HG02970 (cell line): Measurements from ENCODE around the gene TSPAN5.
"Not testable (repeated sequence)": the region's sequence is repeated elsewhere in the genome, so short reads cannot be mapped to it uniquely, and the experiment has no call there.

Experiments
- ATAC-seq: cut with Tn5 transposase; IDR thresholded peaks from one replicate; pipeline ENCODE4 v1.9.1; 2021; ENCODE audit warnings: mild to moderate bottlenecking, moderate library complexity, moderate number of reproducible peaks; ENCODE audit not compliant: unreplicated experiment, low FRiP score

TSPAN5 gene

GRCh38 chr4:98658287-98659105, at the start of gene TSPAN5:
Gene TSPAN5 (minus strand): TSS chr4:98658611.
- ATAC-seq: peak; percentile 78

- no peak for ATAC-seq
Measured at GRCh38 chr4:98706935-98707334, 48.5 kb upstream of the TSPAN5 start.

DNA sequence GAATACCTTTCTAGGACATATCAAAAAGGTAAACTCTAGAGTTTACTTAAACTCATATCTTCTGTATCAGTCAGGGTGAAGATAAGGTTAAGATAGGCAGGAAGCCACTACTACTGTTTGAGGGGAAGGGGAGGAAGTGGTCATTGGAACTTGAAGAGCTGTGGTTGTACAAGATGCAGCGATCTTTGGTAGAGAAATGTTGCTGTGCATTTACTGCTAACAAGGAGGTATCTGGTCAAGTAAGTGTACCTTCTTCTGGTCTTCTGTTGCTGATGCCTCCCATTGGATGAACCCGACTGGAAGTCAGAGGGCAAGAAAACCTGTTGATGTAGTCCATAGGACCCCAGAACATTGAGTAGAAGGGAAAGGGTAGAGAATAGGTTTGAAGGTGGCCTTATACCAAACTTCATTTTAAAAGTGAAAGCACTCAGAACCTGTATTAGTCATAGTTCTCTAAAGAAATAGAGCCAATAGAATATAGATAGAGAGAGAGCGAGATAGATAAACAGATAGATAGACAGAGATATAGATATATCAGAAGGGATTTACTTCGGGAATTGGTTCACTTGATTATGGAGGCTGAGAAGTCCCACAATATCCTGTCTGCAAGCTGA, 47.9 kb upstream of the TSPAN5 start:
- no peak for ATAC-seq

GRCh38 chr4:98705586-98705985, 47.2 kb upstream of the TSPAN5 start:
- not testable (repeated sequence) for ATAC-seq

DNA sequence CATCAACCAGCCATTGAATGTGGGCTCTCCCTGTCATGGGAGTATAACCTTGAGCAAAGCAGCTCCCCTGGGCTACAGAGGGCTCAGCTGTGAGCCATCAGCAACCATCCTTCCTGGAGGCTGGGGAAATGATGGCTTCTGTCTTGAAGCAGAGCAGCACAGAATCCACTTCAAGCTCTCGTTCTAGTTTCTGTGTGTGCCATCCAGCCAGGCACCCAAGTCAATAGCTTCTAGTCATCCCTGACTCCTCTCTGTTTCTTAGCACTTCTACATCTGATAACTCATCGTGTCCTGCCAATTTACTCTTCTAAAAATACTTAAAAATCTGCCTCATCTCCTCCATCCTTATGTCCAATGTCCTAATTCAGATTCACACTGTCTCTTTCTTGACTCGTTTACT, 42.2 kb upstream of the TSPAN5 start:
- ATAC-seq: no peak

GRCh38 chr4:98694076-98694475, 35.7 kb upstream of the TSPAN5 start:
- no peak for ATAC-seq

DNA sequence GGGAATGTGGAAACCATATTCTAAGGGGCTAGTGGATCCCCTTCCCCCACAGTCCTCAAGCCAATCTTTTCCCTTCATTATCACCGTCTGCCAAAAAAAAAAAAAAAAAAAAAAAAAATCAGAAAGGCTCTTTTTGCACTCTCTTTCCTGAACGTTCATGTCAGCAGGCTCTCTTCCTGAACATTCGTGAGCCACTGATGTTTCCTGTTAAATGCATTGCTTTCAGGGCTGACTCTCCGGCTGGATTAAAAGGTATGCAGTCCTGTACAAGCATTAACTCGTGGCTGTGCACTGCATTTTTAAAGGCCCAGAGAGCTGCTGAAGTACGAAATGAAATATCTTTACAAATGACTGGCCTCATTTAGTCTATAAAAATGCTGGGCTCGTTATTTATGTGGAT, 34.0 kb upstream of the TSPAN5 start:
- no peak for ATAC-seq

DNA sequence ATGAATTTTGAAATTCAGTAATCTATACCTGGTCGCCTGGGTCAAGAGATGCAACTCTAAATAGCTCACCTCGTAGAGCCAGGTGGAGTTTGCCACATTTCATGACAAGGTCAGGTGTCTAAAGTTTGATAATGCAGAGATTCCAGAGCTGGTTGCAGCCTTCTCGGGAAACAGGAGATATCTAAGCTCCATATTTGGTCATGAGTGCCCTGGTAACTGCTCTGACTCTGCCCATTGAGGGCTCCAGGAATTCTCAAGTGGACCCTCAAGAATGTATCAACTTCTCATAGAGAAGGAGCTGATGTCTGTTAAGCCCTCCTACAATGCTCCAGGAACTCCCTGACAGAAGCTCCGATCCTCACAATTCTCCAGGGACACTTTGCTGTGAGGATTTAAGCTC, 33.2 kb upstream of the TSPAN5 start:
- ATAC-seq: no peak

DNA sequence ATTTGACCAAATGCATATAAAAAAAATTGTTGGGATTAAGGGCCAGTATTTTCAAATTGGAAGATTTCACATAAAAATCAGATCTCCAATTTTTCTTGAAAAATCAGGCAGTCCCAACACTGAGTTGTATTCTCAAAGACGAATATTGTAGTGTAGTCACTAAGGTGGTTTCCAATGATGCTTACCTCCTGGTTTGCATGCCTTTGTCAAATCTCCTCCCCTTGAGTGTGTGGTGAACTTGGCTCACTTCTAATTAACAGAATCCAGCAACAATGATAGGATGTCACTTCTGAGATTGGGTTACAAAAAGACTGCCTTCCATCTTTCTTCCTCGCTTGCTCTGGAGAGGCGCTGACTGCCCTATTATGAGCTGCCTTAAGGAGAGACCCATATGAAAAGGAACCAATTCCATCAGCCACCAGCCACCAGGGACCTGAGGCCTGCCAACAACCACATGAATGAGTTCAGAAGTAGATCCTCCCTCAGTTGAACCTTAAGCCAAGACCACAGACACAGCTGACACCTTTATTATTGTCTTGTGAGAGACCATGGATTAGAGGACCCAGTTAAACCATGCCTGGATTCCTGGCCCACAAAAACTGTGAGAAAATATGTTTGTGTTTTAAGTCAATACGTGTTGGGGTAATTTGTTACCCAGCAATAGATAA, 31.2 kb upstream of the TSPAN5 start:
- ATAC-seq: no peak

GRCh38 chr4:98688411-98689290, 30.2 kb upstream of the TSPAN5 start:
- ATAC-seq: no peak

- ATAC-seq: no peak
Measured at GRCh38 chr4:98687876-98688275, 29.5 kb upstream of the TSPAN5 start.

DNA sequence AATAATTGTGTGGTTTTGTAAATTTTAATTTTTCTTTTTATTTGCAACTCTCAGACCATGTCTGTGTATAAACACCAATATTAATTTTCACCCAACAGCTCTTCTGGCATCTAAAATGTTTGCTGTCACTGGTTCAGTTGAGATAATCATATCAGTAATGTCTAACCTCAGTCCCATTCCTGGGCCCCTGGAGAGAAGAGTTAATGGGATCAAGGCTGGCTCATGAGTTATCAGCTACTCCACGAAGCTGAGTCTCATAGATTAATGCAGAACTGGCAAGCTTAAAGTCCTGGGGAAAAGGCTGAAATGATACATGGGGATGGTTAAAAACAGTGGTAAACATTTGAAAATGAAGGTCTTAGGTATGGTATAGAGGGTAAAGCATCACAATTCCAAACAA, 28.4 kb upstream of the TSPAN5 start:
- ATAC-seq: no peak

- ATAC-seq: no peak
Measured at GRCh38 chr4:98686043-98686707, 27.8 kb upstream of the TSPAN5 start.

GRCh38 chr4:98685225-98686042, 27.0 kb upstream of the TSPAN5 start:
- ATAC-seq: no peak

DNA sequence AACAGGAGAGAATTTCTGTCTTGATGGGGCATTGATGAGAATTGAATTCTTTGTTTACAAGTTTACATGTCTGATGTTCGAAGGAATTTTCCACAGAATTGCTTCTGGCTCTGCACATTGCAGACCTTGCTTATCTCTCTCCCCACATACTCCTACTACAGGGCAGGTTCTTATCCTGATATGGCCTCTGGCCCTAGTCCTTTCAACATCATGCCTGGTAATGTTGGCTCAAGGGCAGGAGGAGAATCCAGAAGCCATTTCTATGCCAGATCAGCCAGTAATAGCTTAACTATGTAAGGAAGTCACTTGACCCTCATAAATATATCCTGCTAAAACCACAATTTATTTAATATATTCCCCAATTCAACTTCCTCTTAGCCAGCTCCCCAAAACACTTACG, 24.3 kb upstream of the TSPAN5 start:
- ATAC-seq: no peak

DNA sequence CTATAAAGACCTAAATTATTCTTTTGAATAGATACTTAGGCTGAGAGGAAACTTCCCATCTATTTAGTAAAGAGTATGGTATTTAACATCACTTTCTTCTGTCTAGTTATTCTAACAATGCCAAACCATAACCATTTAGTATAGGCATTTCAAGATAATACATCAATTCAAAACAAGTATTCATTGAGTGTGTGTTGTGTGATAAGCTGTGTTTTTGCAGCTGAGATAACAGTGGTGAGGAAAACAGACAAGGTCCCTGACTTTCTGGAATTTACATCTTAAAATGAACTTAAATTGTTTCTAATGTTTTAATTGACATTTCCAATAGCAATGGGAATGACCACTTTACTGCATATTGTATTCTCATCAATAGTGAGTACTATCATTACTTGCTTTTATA, 22.4 kb upstream of the TSPAN5 start:
- ATAC-seq: no peak

DNA sequence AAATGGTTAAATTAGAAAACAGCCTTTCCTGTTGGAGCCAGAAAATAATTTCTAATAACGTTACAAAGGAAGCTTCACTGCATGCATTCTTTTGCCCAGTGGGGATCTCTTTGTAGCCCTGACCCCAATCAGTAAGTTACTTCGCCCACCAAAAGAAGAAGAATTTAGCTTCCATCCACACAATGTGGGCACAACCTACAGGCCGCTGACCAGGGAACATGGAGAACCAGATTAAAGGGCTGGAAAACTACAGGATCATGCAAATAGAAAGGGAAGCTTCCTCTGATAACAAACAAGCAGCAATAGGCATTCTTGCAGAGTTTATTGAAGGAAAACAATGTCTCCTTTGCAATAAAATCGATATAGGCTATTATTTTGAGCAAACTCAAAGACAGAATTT, 21.3 kb upstream of the TSPAN5 start:
- no peak for ATAC-seq

- no peak for ATAC-seq
Measured at GRCh38 chr4:98677799-98678198, 19.4 kb upstream of the TSPAN5 start.
